NCI-H2227 (cell line): ENCODE results near the gene BCAS4.
"Not testable (repeated sequence)": the region's sequence is repeated elsewhere in the genome, so short reads cannot be mapped to it uniquely, and the experiment has no call there.

Source experiments
- DNase-seq: peaks from one replicate; lab custom pipeline; 2025; ENCODE audit not compliant: unreplicated experiment; lab: John Stamatoyannopoulos, UW

The BCAS4 gene

DNA sequence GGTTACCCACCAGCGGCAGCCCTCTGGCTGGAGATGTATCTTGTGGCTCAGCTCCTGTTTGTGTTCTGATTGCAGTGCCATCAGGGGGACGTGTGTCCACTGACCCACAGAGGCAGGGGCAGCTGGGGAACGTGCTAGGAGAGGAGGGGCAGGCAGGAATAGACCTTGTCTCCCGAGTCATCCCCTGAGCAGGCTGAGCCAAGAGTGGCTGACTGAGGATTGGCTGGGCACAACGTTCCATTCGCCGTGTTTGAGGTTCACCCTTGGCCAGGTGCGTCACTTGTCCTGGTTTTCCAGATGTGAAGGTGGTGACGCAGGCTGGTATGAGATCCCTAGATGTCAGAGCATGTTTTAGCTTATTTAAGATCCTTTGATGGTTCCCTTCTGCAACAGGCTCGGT, 78.7 kb downstream of the BCAS4 start:
- DNase-seq: no peak

DNA sequence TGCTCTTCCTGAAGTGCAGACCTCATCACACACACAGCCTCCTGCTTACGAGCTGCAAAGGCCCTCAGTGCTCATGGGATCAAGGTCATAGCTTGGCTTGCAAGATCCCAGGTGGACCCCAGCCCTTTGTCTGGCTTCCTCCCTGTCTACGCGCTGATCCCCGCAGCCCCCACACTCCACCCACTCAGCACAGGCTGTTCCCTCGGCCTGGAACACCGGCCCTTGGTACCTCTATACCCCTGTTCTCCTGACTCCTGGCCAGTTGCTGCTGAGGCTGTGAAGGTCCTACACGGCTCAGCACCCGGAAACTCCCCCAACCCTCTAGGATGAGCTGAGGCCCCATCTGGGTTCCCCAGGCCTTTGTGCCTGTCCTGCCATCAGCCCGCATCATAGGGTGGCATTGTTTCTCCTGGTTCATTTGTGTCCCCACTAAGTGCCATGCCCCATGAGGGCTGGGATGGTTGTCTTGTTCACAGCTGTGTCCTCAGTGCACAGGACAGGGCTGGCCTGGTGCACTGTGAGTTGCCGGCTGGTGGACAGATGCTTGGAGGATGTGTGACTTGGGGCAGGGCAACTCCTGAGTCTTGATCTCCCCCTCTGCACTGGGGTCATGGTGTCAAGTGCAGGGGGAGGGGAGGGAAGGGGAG, 79.4 kb downstream of the BCAS4 start:
- DNase-seq: no peak

DNA sequence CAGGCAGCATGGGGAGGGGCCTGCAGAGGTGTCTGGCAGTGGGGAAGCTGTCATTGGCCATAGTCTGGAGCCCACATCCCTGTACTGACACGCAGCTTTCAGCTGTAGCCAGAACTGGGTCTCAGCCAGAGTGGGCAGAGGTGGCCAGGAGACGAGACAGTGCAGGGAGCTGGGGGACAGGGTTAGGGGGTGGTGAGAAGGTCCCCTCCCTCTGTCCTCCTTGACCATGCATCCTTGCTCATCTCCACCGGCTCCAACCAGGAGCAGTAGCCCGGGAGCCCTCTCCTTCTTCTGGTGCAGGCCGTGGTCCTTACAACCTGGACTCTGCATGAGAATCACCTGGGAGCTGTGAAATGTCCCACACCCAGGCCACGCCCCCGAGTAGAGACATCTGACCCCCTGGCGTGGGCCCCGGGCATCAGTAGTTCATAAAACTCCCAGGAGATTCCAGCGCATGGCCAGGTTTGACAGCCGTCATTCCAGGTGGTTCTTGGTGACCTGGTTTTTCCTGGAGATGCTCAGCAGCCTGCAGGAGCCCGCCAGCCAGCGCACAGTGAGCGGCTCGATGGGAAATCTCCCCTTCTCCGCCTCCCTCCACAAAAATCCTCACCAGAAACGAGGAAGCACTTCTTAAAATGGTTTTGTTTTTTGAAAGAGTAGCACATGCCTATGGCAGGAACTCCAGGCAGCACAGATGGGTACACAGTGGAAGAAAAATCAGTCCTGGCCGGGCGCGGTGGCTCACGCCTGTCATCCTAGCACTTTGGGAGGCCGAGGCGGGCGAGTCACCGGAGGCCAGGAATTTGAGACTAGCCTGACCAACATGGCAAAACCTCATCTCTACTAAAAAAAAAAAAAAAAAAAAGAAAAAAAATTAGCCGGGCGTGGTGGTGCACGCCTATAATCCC, 80.2 kb downstream of the BCAS4 start:
- DNase-seq: no peak

DNA sequence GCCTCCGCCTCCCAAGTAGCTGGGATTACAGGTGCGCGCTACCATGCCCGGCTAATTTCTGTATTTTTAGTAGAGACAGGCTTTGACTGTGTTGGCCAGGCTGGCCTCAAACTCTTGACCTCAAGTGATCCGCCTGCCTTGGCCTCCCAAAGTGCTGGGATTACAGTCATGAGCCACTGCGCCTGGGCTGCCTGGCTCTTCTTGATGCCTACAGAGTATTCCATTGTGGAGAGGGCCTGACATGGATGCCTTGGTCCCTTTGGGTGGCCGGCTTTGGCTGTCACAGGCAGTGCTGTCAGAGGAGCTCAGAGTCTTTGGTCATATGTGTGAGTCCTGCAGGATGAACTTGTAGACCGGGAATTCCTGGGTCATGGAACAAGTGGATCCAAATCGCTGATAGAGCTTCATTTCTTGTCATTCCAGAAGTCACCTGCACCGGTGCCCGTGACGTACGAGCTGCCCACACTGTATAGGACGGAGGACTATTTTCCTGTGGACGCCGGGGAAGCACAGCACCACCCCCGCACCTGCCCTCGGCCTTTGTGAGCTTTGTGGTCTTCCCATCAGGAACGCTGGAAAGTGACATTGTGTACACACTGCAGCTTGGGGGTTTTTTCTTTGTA, 81.3 kb downstream of the BCAS4 start:
- no peak for DNase-seq

DNA sequence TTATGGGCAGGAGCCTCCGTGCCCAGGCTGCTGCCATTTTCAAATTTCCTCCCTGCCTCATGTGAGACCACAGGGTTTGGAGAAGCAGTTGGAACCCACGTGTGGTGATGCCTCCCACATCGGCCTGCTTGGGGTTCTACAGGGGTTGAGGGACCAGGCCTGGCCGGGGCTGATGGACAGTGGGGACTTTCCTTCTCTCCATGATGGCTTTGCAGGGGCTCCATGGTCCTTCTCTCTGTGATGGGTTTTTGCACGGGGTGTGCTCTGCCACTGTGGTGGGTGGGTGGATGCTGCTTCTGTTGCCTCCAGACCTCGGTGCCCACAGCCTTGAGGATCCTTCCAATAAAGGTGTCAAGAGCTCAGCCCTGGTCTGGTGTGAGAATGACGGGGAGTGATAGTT, 82.0 kb downstream of the BCAS4 start:
- DNase-seq: no peak

GRCh38 chr20:50877232-50877743, 82.4 kb downstream of the BCAS4 start:
- DNase-seq: no peak

DNA sequence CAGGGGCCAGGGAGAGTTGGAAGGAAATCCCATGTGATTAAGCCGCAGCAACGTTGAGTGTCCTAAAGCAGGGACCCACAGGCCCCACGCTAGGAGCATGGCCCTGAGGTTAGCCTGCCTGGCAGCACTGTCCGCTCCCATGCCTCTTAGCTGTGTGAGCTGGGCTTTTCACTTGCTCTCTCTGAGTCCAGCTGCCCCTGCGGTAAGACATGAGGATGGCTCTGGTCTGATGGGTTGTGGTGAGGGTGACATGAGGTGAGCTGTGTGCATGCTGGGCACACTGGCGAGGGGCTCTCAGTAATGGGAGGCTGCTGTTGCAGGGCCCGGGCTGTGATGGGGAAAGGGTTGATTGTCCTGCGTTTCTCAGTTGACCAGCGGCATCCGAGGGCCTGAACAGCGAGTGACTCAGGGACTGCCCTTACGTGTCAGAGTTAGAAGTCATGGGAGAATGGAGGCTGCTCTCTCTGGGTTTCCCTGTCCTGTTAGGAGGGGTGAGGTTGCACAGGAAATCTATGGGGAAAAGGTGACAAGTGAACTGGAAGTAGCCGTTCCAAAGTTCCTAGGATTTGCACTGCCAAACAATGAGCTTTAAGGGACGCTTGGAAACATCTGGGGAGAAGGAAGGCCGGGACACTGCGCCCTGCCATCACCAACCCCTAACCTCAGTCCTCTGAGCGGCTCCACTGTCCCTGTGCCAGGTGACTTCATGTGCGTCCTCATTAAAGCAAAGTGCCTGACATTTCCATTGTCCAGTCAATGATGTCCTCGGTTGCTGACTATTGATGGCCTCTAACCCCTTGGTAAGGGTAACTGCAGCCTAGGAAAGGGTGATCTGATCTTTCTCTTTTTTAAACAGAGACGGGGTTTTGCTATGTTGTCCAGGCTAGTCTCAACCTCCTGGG, 85.0 kb downstream of the BCAS4 start:
- DNase-seq: no peak

GRCh38 chr20:50881759-50882424, 87.0 kb downstream of the BCAS4 start:
- DNase-seq: not testable (repeated sequence)

GRCh38 chr20:50883856-50884255, 89.0 kb downstream of the BCAS4 start:
- no peak for DNase-seq

- DNase-seq: no peak
These were observed 90.2 kb downstream of the BCAS4 start for GRCh38 chr20:50885068-50885467.

DNA sequence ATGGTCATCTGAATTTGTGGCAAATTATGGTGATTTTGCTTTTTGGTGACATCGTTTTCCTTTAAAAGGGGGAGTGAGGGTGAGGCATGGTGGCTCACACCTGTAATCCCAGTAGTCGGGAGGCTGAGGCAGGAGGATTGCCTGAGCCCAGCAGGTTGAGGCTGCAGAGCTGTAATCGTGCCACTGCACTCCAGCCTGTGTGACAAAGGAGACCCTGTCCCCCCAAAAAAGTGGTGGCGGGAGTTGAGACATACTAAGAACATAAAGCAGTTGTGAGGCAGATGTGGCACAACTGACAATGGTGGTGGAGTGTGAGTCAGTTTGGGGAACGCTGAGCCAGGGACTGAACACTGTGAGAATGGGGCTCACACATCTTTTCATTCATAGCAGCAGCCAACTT, 90.9 kb downstream of the BCAS4 start:
- no peak for DNase-seq

DNA sequence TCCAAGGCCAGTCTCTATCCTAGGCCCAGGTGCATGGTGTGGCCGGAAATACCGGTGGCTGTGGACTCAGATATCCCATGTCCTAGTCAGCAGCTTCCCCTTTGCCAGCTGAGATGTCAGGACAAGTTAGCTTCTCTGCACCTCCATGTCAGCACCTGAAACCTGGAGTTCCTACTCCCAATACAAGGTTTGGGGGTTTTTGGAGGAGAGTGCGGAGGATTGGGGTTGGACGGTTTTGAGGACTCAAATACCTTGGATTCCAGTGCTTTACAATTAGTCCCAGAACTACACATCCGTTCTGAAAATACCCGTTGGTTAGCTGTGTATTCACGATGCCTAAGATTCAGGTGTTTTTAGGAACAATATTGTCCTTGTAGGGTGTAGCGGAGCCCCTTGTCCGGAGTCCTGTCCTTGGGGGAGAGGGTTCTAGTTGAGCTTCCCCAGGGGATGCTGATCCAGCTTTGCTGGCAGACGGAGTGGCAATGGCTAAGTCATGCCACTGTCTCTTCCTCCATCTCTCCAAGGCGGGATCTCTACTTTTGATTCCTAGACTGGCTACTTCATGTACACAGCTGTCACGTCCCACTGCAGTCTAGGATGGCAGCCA, 91.4 kb downstream of the BCAS4 start:
- no peak for DNase-seq

DNA sequence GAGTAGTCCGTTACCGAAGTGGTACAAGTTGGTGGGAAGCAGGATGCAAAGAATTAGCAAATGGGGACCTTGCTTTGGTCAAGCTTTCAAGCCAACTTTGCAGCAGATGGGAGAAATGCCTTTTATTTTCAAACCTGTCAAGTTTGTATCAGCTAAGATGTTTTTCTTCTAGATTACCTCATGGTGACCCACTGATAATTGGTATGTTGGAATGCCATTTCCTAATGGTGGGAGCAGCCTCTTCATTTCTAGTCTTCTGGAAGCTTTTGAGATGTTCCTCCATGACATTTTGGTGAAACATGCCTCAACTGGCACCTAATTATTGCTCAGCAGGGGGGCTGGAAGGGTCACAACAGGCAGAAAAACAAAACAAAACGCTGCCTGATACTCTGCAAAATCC, 92.7 kb downstream of the BCAS4 start:
- no peak for DNase-seq

DNA sequence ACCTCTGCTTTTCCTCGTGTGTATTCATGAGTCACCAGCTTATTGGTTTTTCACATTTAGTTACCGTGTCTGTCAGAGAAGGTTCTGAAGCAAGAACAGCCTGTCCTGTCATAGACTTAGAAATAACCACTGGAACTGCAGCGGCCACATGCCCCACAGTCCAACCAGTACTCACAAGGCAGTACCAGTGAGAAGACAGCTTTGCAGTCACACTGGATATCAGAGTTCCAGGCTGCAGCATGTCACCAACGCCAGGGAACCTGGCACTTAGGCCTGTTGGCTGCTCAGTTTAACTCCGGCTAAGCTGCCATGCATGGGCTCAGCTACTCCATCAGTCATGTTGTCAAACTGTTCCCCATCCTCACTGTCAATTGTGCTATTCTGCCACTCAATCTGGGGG, 96.3 kb downstream of the BCAS4 start:
- DNase-seq: no peak

DNA sequence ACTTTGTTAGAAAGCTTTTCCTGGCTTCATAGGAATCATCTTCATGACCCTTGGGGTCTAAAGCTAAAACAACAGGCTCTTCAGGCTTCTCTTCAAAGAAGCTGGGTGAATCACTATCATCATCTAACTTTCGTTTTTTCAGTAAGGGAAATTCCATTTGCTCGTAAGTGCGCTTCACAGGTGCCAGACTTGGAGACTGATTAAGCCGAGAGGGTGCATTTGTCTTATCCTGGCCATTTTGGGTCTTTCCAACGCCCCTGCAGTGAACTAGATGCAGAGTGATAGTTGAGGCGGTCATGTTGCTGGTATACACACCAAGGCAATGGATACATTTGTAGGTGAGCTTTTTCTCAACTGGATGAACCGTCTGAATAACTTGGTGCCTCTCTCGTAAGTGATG, 97.5 kb downstream of the BCAS4 start:
- no peak for DNase-seq

- no peak for DNase-seq
These were observed 98.8 kb downstream of the BCAS4 start for GRCh38 chr20:50893620-50894019.

- DNase-seq: no peak
These were observed 100.4 kb downstream of the BCAS4 start for GRCh38 chr20:50895111-50895830.

GRCh38 chr20:50898475-50898874, 103.6 kb downstream of the BCAS4 start:
- no peak for DNase-seq

- no peak for DNase-seq
These were observed 105.4 kb downstream of the BCAS4 start for GRCh38 chr20:50900261-50900660.
